Vagina (tissue), 2 donors: ENCODE results near the gene DPYD.

Experiments
- CTCF ChIP-seq, 3 experiments: fragments of 450-650 bp in 2 of 3; fragments of 200-600 bp in 1 of 3; sonication (generic) in 1 of 3; IDR thresholded peaks; one replicate each; pipeline ENCODE4 v1.5.1; 2017 to 2019; ENCODE audit warnings: antibody characterized with exemption in 3 of 3, mild to moderate bottlenecking in 2 of 3, moderate library complexity in 2 of 3
- POLR2A ChIP-seq, 2 donors: fragments of 450-650 bp; IDR thresholded peaks; one replicate each; pipeline ENCODE4 v1.6.1; 2017; ENCODE audit warnings: antibody characterized with exemption in 2 of 2, mild to moderate bottlenecking in 2 of 2, moderate library complexity in 2 of 2

- TF ChIP-seq POLR2A (IDR thresholded peaks at IDR 0.05) (no peak), CTCF (IDR thresholded peaks at IDR 0.05) (no peak)
Measured at GRCh38 chr1:97377432-97378034, 543.3 kb downstream of the DPYD start.
